HG03135 (cell line): Measurements from ENCODE around the gene CNPY1.

ENCODE experiments used
- ATAC-seq: cut with Tn5 transposase; IDR thresholded peaks from one replicate; pipeline ENCODE4 v1.9.1; 2021; ENCODE audit warnings: mild to moderate bottlenecking, moderate library complexity; ENCODE audit not compliant: unreplicated experiment

The CNPY1 gene

DNA sequence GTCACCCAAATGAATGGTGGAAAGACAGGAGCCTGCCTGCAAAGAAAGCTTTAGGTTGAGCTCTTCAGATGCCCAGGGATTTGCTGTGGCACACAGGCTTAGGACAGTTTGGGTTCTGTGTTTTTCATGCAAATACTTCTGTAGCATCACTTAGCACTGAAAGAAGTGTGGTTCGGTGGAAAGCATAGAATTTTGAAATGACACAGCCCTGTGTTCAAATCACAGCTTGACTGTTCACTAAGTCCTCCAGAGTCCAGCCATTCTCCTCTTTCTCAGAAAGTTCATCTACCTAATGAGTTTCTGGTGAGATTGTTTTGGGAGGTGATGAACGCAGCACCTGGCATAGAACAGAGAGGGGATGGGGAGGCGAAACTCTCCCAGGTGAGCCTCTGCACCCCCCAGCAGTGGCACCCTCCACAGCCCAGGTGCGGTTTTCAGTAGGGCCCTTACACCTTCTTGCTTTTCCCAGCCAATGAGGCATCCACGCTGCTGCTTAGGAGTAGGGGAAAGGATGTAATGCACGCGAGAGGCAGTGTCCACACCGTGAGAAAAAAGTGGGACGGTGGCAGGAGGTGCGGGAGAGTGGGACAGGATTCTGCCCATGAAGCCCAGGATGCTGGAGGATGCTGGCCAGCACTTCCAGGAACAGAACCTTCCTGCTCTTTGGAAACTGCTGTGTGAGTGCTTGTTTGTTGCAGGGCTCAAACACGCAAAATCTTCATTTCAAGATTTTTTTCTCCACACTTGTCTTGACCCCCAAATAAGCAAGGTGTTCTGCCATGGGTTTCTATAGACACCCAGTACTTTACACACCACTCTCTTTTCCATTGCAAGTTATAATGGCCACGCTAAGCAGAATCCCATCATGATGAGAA, 76.8 kb downstream of the CNPY1 start:
- ATAC-seq: no peak

DNA sequence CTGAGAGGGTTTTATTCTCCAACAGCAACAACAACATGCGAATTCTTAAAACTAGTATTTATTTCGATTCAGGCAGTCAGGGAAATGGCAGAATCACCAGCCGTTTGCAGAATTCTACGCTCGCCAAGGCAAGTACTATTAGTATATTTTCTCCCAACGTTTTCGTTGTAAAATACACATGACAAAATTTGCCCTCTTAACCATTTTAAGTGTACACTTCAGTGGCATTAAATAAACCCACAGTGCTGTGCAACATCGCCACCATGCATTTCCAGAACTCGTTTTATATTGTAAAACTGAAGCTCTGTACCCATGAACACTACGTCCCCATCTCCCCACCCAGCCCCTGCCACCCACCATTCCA, 77.6 kb downstream of the CNPY1 start:
- no peak for ATAC-seq

GRCh38 chr7:155467846-155468784, 78.2 kb downstream of the CNPY1 start:
- no peak for ATAC-seq

- ATAC-seq: peak; percentile 63
These were observed 79.3 kb downstream of the CNPY1 start for GRCh38 chr7:155466814-155467733.

DNA sequence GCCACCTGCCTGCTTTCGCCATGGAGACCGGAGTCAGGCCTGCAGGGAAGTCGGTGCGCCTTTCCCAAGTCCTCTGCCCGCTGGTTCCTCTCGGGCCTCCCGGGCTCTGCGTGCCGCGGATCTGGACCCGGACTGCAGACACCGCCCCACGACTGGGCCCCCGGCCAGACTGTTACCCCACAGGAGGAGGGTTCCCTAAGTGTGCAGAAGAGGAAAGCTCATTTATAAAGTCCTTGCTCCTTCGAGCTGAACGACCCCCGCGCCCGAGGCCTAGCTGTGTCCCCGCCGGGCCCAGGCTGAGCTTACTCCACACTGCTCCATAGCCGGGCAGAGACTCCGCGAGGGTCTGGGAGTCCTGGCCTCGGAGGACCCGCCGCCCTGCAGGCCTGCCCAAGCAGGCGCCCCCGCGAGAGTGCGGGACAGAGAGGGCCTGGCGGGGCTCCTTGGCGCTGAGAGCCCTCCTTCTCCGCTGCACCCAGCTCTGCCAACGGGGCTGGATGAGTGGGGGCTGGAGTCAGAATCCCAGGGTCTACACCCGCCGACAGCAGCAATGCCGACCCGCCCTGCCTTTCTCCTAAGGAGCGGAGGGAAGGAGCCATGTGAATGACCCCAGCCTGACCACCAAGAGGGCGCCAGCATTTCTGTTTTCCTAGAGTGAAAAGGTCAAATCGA, 80.1 kb downstream of the CNPY1 start:
- ATAC-seq: no peak

DNA sequence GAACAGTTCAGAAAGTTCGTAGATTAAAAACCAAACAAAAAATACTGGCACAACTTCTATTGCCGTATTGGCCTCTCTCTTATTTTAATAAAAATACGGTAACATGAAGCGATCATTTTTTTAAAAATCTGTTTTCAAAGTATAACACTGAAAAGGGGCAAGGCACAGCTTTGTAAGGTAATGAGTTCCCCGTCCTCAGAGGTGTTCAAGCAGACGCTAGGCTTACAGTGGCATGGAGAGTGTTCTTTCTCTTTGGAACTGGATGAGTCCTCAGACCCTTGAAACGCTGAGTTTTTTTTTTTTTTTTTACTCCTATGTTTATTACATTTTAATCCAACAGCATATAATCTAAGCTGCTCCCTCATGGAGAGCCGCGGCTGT, 80.6 kb downstream of the CNPY1 start:
- no peak for ATAC-seq

DNA sequence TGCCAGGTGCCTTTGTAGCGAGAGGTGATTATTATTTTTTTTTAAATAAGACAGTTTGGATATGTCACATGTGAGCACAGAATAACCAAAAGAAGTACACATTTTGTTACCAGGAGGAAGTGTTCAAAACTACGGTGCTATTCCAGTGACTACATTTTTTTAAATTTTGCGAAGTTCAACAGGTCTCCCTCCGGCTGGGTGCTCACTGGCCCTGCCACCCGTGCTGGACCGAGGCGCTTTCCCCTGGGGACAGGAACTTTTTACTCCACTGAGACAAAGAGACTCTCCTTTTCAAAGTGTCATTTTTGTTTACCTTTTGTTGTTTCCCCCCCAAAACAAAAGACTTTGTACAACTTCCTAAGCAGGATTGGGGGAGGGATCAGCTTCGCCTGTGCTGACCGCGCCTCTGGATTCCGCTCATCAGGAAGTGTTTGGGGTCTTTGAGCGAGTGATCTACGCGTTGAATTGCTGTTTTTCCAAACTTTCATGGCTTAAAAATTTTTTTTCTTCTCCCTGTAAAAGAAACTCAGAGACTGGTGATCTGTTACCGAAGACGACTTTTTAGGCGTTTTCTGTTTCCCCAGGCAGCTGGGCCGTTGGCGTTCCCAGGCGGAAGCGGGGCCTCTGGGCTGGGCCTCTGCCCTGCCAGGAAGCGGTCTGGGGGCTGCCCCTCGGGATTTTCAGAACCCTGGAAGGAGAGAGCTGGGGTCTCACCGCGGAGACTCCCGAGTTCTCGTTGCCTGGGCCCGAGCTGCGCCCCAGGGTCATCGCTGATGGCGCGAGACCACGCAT, 81.2 kb downstream of the CNPY1 start:
- ATAC-seq: no peak

- ATAC-seq: no peak
These were observed 82.2 kb downstream of the CNPY1 start for GRCh38 chr7:155464183-155464582.

DNA sequence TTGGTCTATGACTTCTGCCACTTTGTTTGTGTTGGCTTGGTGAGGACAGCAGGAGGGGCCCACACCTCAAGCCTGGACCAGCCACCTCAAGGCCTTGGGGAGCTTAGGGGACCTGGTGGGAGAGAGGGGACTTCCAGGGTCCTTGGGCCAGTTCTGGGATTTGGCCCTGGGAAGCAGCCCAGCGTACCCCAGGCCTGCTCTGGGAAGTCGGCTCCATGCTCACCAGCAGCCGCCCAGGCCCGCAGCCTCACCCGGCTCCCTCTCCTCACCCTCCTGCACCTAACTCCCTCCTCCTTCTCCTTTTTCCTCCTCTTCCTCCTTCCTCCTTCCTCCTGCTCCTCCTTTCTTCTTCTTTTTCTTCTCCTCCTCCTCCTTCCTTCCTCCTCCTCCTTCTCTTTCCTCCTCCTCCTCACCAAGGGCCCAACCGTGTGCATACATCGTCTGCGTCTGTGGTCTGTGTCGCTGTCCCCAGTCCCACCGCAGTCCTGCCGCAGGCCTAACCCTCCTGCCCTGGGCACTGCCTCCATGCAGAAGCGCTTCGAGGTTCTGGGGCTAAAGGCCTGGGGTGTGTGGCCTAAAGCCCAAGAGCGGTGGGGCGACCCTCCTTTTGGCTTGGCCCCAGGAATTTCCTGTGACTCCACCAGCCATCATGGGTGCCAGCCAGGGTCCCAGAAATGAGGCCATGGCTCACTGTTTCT, 83.1 kb downstream of the CNPY1 start:
- no peak for ATAC-seq

DNA sequence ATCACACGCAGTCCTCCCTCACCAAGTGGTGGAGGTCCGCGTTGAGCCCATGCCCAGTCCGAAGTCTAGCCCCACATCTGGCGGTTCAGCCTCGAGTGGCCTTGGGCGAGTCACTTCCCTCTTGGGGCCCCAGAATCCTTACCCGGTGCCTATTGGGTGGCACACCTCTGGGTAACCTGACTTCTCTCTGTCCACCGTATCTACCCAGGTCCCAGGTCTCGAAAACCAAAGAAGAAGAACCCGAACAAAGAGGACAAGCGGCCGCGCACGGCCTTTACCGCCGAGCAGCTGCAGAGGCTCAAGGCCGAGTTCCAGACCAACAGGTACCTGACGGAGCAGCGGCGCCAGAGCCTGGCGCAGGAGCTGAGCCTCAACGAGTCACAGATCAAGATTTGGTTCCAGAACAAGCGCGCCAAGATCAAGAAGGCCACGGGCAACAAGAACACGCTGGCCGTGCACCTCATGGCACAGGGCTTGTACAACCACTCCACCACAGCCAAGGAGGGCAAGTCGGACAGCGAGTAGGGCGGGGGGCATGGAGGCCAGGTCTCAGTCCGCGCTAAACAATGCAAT, 84.1 kb downstream of the CNPY1 start:
- ATAC-seq: no peak

DNA sequence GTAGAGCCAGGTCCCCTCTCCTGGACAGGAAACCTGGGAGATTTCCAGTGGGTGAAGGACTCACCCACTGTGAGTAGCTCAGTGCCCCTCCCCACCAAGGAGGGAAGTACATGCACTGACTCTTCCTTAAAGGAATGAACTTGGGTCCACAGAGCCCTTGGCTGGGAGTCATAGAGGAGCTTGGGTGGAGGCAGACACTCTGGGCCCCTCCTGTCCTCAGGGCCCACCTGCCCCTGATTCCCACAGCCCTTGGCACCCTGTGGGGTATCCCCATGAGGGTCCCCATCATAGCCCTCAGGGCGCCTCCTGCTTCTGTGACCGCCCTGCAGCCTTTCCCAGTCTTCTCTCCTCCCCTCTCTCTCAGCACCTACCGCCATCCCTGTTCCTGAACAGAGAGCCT, 84.7 kb downstream of the CNPY1 start:
- ATAC-seq: no peak

- ATAC-seq: no peak
These were observed 85.3 kb downstream of the CNPY1 start for GRCh38 chr7:155460926-155461613.

DNA sequence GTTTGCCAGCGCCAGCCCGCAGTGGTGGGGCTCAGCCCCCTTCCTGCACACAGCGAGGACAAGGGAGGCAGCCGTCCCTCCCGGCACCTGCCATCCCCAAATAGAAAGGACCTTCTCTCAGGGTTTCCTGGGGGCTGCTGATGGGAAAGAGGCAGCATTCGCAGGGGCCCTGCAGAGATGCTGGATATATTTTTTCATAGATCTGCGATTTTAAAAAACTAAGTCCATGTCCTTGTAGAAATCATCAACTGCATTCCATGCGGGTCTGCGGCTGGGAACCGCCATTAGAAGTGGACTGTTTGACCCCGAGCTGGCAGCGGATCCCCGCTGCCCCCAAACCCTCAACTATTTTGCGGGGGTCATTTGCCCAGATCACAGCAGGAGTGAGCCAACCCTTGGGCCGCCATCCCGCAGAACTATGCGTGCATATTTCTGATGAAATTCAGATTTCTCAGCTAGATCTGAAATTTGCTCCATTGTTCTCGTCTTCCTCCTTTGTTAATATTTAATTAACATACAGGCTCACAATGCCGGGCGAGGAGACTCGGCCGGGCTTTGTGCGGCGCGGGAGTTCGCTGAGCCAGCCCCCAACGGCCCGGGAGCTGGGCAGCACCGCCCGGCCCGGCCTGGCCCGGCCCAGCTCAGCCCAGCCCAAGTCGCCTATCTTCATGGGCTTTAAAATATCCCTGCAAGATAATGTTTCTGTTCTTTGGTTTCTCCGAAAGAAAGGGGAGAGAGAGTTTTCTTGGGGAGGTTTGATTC, 86.5 kb downstream of the CNPY1 start:
- ATAC-seq: no peak

- no peak for ATAC-seq
These were observed 87.3 kb downstream of the CNPY1 start for GRCh38 chr7:155458878-155459699.

DNA sequence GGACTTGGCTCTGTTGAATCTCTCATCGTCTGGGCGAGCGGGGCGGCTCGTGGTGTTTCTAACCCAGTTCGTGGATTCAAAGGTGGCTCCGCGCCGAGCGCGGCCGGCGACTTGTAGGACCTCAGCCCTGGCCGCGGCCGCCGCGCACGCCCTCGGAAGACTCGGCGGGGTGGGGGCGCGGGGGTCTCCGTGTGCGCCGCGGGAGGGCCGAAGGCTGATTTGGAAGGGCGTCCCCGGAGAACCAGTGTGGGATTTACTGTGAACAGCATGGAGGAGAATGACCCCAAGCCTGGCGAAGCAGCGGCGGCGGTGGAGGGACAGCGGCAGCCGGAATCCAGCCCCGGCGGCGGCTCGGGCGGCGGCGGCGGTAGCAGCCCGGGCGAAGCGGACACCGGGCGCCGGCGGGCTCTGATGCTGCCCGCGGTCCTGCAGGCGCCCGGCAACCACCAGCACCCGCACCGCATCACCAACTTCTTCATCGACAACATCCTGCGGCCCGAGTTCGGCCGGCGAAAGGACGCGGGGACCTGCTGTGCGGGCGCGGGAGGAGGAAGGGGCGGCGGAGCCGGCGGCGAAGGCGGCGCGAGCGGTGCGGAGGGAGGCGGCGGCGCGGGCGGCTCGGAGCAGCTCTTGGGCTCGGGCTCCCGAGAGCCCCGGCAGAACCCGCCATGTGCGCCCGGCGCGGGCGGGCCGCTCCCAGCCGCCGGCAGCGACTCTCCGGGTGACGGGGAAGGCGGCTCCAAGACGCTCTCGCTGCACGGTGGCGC, 88.1 kb downstream of the CNPY1 start, which contains the start of gene EN2:
Gene EN2 (plus strand): TSS at position 19 of the 767 bp plus-strand sequence. CDS start 249 bp downstream, at position 268.
- no peak for ATAC-seq
